Kidney (tissue), 22 donors: ENCODE results near the gene KRTAP5-8. TPM values are rescaled to one million over a fixed set of nuclear protein-coding genes. Genes with fewer than 3 reads are reported as not detected.
A peak's percentile ranks its signal among the peaks of the same experiment; 100 is the strongest.
"Not testable (repeated sequence)": the region's sequence is repeated elsewhere in the genome, so short reads cannot be mapped to it uniquely, and the experiment has no call there.

Source experiments
- DNase-seq, 5 donors: peaks; one replicate each; pipeline ENCODE4 v3.0.0-alpha.2; 2013 to 2020
- FAIRE-seq: peaks from 2 replicates; lab custom pipeline; 2012; peaks lifted over from hg19 to GRCh38; lab: Jason Lieb, UNC
- H3K27ac ChIP-seq, 2 donors: one replicate each; pipeline ENCODE4 v1.7.0; 2013; ENCODE audit warnings: low read depth in 2 of 2, low read length in 2 of 2, inconsistent platforms in 1 of 2
- H3K27me3 ChIP-seq: one replicate; pipeline ENCODE4 v1.7.1; 2013; ENCODE audit warnings: low read length, inconsistent platforms; ENCODE audit not compliant: control insufficient read depth, insufficient read depth
- H3K36me3 ChIP-seq, 3 donors: one replicate each; pipeline versions ENCODE4 v1.7.0 to v1.7.1; 2013; ENCODE audit warnings: low read length in 3 of 3, control low read depth in 1 of 3, inconsistent platforms in 1 of 3; ENCODE audit not compliant: insufficient read depth in 3 of 3, control insufficient read depth in 2 of 3
- H3K4me1 ChIP-seq, 3 donors: one replicate each; pipeline versions ENCODE4 v1.7.0 to v1.7.1; 2013; ENCODE audit warnings: low read length in 3 of 3, inconsistent platforms in 1 of 3, low read depth in 1 of 3; ENCODE audit not compliant: control insufficient read depth in 2 of 3, insufficient read depth in 2 of 3
- H3K4me3 ChIP-seq, 3 donors: one replicate each; pipeline versions ENCODE4 v1.7.0 to v1.8.1; 2013; ENCODE audit warnings: low read length in 3 of 3, control low read depth in 1 of 3, inconsistent platforms in 1 of 3
- H3K9ac ChIP-seq, 3 donors: one replicate each; pipeline versions ENCODE4 v1.7.0 to v1.7.1; 2013; ENCODE audit warnings: low read length in 3 of 3, control low read depth in 1 of 3, inconsistent platforms in 1 of 3
- H3K9me3 ChIP-seq, 3 donors: one replicate each; pipeline versions ENCODE4 v1.7.0 to v1.7.1; 2013; ENCODE audit warnings: low read length in 3 of 3, control low read depth in 1 of 3, inconsistent platforms in 1 of 3; ENCODE audit not compliant: control insufficient read depth in 2 of 3, insufficient read depth in 1 of 3
- CTCF ChIP-seq: IDR thresholded peaks from 3 replicates; pipeline ENCODE4 v1.5.1; 2012; ENCODE audit warnings: mild to moderate bottlenecking, moderate library complexity, borderline replicate concordance; ENCODE audit not compliant: insufficient read depth; ENCODE audit errors: extremely low read depth
- intact Hi-C: fragments of 100-400 bp; cut with DNase I; formaldehyde crosslinking; loops from one replicate; pipeline ENCODE4 v1.11.1; 2022
- long read RNA-seq, 10 donors: library from polyadenylated mRNA in 1 of 10; unstranded in 1 of 10; transcript quantifications; one replicate each; pipeline ENCODE4 v2.0.0 and lab custom pipeline, GENCODE V29; 2021 to 2026
- polyA plus RNA-seq: library from polyadenylated mRNA; stranded (reverse); fragments of 350-450 nt; fragmentation: Illumina TruSeq; extraction: RNeasy Lipid Tissue Mini Kit (QIAGEN cat#74804); gene quantifications from one replicate; pipeline ENCODE4 v1.2.3, GENCODE V29; 2014; ENCODE audit warnings: low read depth, low replicate concordance; ENCODE audit not compliant: insufficient read depth
- total RNA-seq: library from RNA; stranded (reverse); fragmentation: NEBNext Ultra II Directional; extraction: Animal tissue kit (Norgen Biotek cat#: 25700); gene quantifications from one replicate; pipeline ENCODE4 v1.2.1, GENCODE V29; 2021
- donor health status: control.
- donor health status: control.
- donor health status: control.
- donor health status: control.
- donor health status: control.
- donor health status: DM: yes; HTN: yes; CAD: no.
- donor health status: Normal renal cell carcinoma (clear cell type).

Gene KRTAP5-8
- total RNA-seq: 0.35 TPM
- 1.8 TPM for polyA plus RNA-seq
- long read RNA-seq, donor 1: 0 reads
- long read RNA-seq, donor 2, partial matches to known transcripts: 0 of 1 reads
- long read RNA-seq, donor 2, other reads (novel, unspliced or antisense): 0 of 1 reads
- long read RNA-seq, donor 3: 0 reads
- long read RNA-seq, donor 4, partial matches to known transcripts: 0 of 1 reads
- long read RNA-seq, donor 4, other reads (novel, unspliced or antisense): 0 of 1 reads
- long read RNA-seq, donor 5: 0 reads
- long read RNA-seq, donor 6: 0 reads
- long read RNA-seq, donor 7: 0 reads
- long read RNA-seq, donor 8: 0 reads
- long read RNA-seq, donor 9, partial matches to known transcripts: 0 of 1 reads
- long read RNA-seq, donor 9, other reads (novel, unspliced or antisense): 0 of 1 reads
- long read RNA-seq, donor 10: 0 reads

- intact Hi-C loops, H3K9ac ChIP-seq: not testable (repeated sequence)
Observed at GRCh38 chr11:71537977-71538665, at the start of gene KRTAP5-8. Gene KRTAP5-8, plus strand, starts transcription at chr11:71538025. Its CDS starts 31 bp downstream, at chr11:71538056.

GRCh38 chr11:71488681-71489270, 49.0 kb upstream of the KRTAP5-8 start:
- intact Hi-C loops: no loop called here
- H3K36me3 ChIP-seq: peaks cover 8 to 32% (median 26%) of the 10 kb centered on the region in 3 donors
- TF ChIP-seq CTCF: no peak
- FAIRE-seq: no peak
- H3K27me3 ChIP-seq: no peaks in the 10 kb centered on the region
- no peaks in the 10 kb centered on the region for H3K9me3 ChIP-seq
- no peak overlapping the region for H3K4me3 ChIP-seq
- no peak overlapping the region for H3K27ac ChIP-seq
- no peak overlapping the region for H3K9ac ChIP-seq
- peaks cover 0 to 2% (median 0%) of the 10 kb centered on the region in 3 donors for H3K4me1 ChIP-seq
- DNase-seq: peak in 3 of 5 donors; percentile 37 to 64 (median 54)

More at GRCh38 chr11:71537977-71538665, at the start of gene KRTAP5-8:
- H3K36me3 ChIP-seq, H3K27me3 ChIP-seq, H3K4me1 ChIP-seq, FAIRE-seq, H3K9me3 ChIP-seq, H3K4me3 ChIP-seq, H3K27ac ChIP-seq: not testable (repeated sequence)
- peak in 2 of 5 donors; percentile 19 to 24 for DNase-seq

GRCh38 chr11:71489311-71490043, 48.3 kb upstream of the KRTAP5-8 start:
- Histone ChIP-seq H3K4me3 (no peak overlapping the region), H3K27me3 (no peaks in the 10 kb centered on the region), H3K27ac (no peak overlapping the region), H3K9me3 (no peaks in the 10 kb centered on the region), H3K36me3 (peaks cover 6 to 32% (median 19%) of the 10 kb centered on the region in 3 donors), H3K4me1 (peaks cover 0 to 2% (median 0%) of the 10 kb centered on the region in 3 donors), H3K9ac (no peak overlapping the region)
- FAIRE-seq: no peak
- DNase-seq: peak in 2 of 5 donors; percentile 18 to 30
- no peak for TF ChIP-seq CTCF
- intact Hi-C loops: no loop called here
